ENCODE data around the gene MYCBP2.

Gene MYCBP2

DNA sequence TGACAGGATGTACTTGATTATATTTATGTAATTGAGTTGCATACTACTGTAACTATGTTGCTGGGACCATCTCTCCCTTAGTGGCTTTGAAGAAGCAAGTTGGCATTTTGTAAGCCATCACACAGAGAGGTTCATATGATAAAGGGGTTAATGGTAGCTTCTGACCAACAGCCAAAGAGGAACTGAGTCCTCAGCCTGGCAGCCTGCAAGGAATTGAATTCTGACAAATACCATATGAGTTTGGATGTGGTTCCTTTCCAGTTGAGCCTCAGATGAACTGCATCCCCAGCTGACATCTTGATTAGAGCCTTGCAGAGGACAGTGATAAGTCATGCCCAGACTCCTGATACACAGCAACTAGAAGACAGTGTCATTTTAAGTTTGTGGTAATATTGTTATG, 8.6 kb upstream of the MYCBP2 start:
- no peak for DNase-seq (ENCODE audit: extremely low read depth, insufficient read length)
- Histone ChIP-seq H3K27me3 (replicated peaks; ENCODE audit: control insufficient read depth, insufficient read depth, low read length) (no peaks in the 10 kb centered on the region), H3K36me3 (ENCODE audit: control insufficient read depth, insufficient read depth, low read length) (no peaks in the 10 kb centered on the region), H3K4me3 (replicated peaks; ENCODE audit: low read depth, low read length) (no peak overlapping the region)
- TF ChIP-seq CTCF (IDR thresholded peaks at IDR 0.05; ENCODE audit: insufficient read depth, low read length, poor library complexity, severe bottlenecking) = no peak

DNA sequence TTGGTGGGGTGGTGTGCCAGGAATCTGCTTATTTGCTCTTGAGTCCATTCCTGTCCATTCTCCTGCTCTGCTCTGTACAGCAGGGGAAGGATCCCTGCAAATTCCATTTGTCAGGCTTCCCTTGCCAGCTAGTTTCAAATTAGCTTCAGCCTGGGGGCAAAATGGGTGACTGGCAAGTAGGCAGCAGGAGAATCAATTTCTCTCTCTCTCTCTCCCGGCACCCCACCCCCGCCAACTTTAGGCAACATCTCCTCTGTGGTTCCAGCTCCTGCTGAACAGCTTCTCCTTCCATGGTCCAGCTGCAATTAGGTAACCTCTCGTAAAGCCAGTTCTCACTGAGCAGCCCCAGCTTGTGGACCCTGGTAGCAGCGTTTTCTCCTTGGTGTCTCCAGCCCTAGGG, 6.7 kb upstream of the MYCBP2 start:
- DNase-seq (ENCODE audit: extremely low read depth, insufficient read length) = no peak
- H3K27me3 ChIP-seq (replicated peaks; ENCODE audit: control insufficient read depth, insufficient read depth, low read length) = no peaks in the 10 kb centered on the region
- no peaks in the 10 kb centered on the region for H3K36me3 ChIP-seq (ENCODE audit: control insufficient read depth, insufficient read depth, low read length)
- no peak for TF ChIP-seq CTCF (IDR thresholded peaks at IDR 0.05; ENCODE audit: insufficient read depth, low read length, poor library complexity, severe bottlenecking)
- H3K4me3 ChIP-seq (replicated peaks; ENCODE audit: low read depth, low read length) = no peak overlapping the region

DNA sequence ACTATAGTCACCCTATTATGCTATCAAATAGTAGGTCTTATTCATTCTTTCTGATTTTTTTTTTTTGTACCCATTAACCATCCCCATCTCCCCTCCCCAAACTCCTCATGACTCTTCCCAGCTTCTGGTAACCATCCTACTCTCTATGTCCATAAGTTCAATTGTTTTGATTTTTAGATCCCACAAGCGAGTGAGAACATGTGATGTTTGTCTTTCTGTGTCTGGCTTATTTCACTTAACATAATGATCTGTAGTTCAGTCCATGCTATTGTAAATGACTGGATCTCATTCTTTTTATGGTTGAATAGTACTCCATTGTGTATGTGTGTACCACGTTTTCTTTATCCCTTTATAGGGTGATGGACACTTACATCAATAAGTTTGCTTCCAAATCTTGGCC, 4.5 kb upstream of the MYCBP2 start:
- no peaks in the 10 kb centered on the region for H3K27me3 ChIP-seq (replicated peaks; ENCODE audit: control insufficient read depth, insufficient read depth, low read length)
- no peak for TF ChIP-seq CTCF (IDR thresholded peaks at IDR 0.05; ENCODE audit: insufficient read depth, low read length, poor library complexity, severe bottlenecking)
- DNase-seq (ENCODE audit: extremely low read depth, insufficient read length) = no peak
- no peaks in the 10 kb centered on the region for H3K36me3 ChIP-seq (ENCODE audit: control insufficient read depth, insufficient read depth, low read length)
- H3K4me3 ChIP-seq (replicated peaks; ENCODE audit: low read depth, low read length) = no peak overlapping the region

- TF ChIP-seq CTCF (IDR thresholded peaks at IDR 0.05; ENCODE audit: insufficient read depth, low read length, poor library complexity, severe bottlenecking) = peak; percentile 6
Measured at GRCh38 chr13:77329911-77330584, 3.2 kb upstream of the MYCBP2 start.

DNA sequence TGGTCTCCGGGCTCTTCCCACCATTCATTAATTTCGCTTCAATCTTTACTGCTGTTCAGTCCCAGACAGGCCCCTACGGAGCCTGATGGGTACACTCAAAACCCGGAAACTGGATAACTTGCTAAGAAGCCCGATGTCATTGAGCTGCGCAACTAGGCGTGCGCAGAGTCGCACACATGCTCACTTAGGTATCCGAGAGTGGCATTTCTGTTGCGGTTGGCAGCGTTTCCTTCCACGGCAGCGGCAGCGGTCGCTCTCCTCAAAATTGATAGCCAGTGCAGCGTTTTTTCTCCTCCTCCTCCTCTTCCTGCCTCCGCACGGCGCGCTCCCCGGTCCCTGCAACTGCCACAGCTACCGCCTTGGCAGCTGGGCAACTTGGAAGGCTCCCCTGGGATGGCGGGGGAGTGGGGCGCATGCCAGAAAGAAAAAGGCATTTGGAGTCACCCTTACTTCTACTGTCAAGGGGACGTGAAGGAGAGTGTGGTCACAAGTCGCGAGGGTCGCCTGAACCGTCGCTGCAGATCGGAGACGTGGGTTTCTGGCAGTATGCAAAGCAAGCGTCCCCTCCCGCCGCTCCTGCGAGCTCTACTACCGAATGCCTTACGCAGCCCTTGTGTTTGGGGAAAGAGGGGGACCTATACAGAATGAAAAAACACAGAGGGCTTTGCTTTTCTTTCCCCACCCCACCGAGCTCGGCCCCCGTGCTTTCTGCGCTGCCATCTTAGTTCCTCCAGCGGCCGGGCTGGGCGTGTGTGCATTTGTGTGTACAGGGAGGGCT, 2.4 kb upstream of the MYCBP2 start:
- peak; percentile 91 for DNase-seq (ENCODE audit: extremely low read depth, insufficient read length)
- Histone ChIP-seq H3K4me3 (replicated peaks; ENCODE audit: low read depth, low read length) (peak overlapping the region; percentile 71), H3K27me3 (replicated peaks; ENCODE audit: control insufficient read depth, insufficient read depth, low read length) (no peaks in the 10 kb centered on the region), H3K36me3 (ENCODE audit: control insufficient read depth, insufficient read depth, low read length) (no peaks in the 10 kb centered on the region)
- TF ChIP-seq CTCF (IDR thresholded peaks at IDR 0.05; ENCODE audit: insufficient read depth, low read length, poor library complexity, severe bottlenecking) = no peak

More at GRCh38 chr13:77329911-77330584, 3.2 kb upstream of the MYCBP2 start:
- DNase-seq (ENCODE audit: extremely low read depth, insufficient read length) = no peak
- H3K27me3 ChIP-seq (replicated peaks; ENCODE audit: control insufficient read depth, insufficient read depth, low read length) = no peaks in the 10 kb centered on the region
- no peaks in the 10 kb centered on the region for H3K36me3 ChIP-seq (ENCODE audit: control insufficient read depth, insufficient read depth, low read length)
- peak overlapping the region; percentile 71 for H3K4me3 ChIP-seq (replicated peaks; ENCODE audit: low read depth, low read length)

Measured in GM06990 (cell line).